GM13976 (cell line): ENCODE results near the gene CUL4A.

Experiments
- DNase-seq: peaks from one replicate; pipeline ENCODE4 v3.0.0; 2012; ENCODE audit warnings: low spot score
- in situ Hi-C: fragments of 300-500 bp; cut with MboI; formaldehyde crosslinking; loops from one replicate; pipeline ENCODE4 v1.12.0; 2022; ENCODE audit warnings: low sequenced_read_pairs, mixed read lengths, inconsistent platforms; ENCODE audit not compliant: unreplicated experiment
- TF ChIP-seq, protein P1 (sequence below): IDR thresholded peaks from 2 replicates; pipeline ENCODE4 v1.5.1; 2012; ENCODE audit warnings: borderline replicate concordance, mild to moderate bottlenecking; ENCODE audit not compliant: insufficient read depth; ENCODE audit errors: extremely low read depth, missing control alignments, control extremely low read depth

CUL4A gene

DNA sequence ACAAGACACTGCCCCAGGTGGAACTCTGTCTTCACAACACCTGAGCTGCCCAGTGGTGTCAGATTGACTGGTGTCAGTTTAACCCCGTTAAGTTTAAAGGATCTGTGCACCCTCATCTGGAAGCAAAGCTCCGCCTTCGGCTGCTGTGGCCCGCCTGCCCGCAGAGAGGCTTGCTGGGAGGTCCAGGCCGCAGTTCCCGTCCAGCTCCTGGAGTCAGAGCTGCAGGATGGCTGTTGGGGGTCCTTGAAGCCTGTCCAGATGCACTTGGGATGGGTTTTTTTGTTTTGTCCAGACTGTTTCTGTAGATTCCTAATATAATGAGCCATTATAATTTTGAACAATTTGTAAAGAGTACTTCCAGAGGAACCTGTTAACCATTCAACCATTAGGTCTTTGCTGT, 16.1 kb downstream of the CUL4A start:
- in situ Hi-C loops, result no loop called here
- TF ChIP-seq, protein P1, sequence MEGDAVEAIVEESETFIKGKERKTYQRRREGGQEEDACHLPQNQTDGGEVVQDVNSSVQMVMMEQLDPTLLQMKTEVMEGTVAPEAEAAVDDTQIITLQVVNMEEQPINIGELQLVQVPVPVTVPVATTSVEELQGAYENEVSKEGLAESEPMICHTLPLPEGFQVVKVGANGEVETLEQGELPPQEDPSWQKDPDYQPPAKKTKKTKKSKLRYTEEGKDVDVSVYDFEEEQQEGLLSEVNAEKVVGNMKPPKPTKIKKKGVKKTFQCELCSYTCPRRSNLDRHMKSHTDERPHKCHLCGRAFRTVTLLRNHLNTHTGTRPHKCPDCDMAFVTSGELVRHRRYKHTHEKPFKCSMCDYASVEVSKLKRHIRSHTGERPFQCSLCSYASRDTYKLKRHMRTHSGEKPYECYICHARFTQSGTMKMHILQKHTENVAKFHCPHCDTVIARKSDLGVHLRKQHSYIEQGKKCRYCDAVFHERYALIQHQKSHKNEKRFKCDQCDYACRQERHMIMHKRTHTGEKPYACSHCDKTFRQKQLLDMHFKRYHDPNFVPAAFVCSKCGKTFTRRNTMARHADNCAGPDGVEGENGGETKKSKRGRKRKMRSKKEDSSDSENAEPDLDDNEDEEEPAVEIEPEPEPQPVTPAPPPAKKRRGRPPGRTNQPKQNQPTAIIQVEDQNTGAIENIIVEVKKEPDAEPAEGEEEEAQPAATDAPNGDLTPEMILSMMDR, result no peak

DNA sequence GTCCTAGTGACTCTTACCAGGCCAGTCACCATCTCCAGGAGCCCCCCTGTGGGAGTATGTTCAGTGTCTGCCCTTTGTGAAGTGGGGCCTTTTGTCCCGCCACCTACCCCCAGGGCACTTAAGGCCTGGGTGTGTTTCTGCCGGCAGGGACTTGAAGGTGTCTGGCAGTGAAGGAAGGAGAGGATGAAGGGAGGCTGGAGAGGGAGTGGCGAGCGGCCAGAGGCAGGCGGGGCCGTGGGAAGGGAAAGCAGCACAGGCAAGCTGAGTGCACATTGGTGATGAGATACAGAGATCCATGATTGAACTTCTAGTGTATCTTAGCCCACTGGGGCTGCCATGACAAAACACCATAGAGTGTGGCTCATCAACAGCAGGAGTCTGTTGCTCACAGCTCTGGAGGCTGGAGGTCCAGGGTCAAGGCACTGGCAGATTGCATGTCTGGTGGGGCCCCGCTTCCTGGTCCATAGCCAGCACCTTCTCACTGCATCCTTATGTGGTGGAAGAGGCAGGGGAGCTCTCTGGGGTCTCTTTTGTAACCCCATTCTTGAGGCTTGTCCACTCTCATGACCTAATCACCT, 17.5 kb downstream of the CUL4A start:
- no peak for DNase-seq
- TF ChIP-seq, protein P1, result no peak
- in situ Hi-C loops, result no loop called here

More for the DNA sequence above, 16.1 kb downstream of the CUL4A start:
- DNase-seq, result no peak

DNA sequence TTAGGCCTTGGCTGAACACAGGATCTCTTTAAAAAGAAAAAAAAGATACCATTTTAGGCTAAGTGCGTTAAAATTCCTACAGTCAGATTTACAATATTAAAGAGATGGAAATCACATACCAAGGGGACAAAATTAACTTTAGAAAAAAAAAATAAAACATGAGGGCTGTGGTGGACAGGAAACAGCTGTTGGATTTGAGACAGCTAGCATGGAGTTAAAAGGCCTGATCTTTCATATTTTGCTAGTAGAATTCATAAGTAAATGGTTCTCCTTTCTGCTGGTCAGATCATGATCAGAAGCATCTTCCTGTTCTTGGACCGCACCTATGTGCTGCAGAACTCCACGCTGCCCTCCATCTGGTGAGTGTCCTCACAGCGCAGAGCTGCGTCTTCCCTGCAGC, 19.7 kb downstream of the CUL4A start:
- no peak for DNase-seq
- TF ChIP-seq, protein P1, result no peak
- in situ Hi-C loops, result no loop called here

DNA sequence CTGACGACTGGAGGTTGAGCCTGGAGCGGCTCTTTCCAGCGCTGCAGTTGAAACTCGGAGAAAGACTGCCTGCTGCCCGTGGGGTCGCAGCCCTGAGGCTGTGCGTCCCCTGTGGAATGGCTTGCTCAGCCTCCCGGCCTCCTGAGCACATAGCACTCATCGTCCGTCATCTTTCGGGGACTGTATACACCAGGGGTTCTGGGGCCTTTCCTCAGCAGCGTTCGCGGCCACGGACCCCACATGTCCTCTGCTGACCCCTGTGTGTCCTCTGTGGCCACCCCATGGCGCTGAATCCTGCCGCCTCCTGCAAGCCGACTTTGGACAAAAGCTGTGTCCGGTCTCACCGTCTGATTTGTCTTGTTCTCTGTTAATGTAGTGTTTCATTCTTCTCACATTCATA, 20.4 kb downstream of the CUL4A start:
- TF ChIP-seq, protein P1, result no peak
- no peak for DNase-seq
- in situ Hi-C loops, result no loop called here

DNA sequence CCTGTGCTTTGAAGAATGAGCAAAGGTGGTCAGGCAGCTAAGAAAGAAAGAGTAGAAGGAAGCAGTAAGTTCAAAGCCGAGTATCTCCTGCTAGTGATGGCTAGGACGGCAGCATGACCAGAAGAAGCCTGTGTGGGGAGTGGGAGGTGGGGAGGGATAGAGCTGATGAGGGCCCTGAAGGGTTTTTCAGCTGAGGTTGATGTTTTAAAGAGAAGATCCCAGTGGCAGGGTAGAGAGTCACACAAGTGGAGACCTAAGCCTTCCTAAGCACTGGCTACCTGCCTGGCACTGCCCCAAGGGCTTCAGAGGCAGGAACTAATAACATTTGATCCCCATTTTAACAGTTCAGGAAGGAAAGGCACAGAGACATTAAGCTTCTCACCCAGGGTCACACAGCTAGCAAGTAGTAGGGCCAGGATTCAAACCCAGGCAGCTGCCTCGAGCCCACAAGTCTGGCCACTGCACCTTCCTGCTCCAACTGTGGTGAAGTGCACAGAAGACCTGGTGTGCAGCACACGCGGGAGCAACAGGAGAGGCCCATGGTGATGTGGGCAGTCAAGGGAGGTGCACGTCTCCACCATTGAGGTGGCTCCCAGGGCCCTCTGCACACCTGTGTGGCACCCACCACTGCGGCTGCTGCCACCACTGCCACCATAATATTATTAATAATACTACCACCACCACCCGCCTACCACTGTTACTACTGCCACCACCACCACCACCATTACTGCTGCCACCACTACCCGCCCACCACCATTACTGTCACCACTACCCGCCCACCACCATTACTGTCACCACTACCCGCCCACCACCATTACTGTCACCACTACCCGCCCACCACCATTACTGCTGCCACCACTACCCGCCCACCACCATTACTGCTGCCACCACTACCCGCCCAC, 22.1 kb downstream of the CUL4A start:
- DNase-seq, result no peak
- TF ChIP-seq, protein P1, result no peak
- in situ Hi-C loops, result no loop called here

DNA sequence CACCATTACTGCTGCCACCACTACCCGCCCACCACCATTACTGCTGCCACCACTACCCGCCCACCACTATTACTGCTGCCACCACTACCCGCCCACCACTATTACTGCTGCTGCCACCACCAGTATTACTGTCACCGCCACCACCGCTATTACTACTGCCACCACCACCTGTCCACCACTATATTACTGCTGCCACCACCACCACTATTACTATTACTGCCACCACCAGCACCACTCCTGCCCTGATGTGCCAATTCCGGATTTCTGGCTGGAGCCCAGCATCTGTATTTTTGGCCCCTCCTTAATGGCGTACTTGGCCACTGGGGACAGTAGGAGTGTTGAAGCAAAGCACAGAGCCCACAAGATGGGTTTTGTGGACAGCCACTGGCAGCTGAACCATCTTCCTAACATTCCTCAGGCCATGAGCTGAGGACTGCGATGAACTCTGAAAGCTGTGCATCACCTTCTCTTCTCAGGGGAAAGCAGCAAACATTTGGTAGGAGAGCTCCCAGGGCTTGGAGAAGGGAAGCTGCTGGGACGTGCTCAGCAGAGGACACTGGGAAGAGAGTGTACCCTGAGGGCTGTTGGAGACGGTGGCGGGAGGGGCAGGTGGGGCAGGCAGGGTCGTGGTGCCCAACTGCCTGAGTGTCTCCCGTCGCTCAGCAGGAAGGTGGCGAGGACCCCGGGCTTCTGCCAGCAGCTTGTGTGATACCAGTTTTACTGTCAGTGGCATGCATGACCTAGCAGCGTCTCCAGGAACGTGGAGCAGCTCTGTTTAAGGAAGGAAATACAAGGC, 23.0 kb downstream of the CUL4A start:
- no peak for DNase-seq
- in situ Hi-C loops, result no loop called here
- TF ChIP-seq, protein P1, result no peak
